22Rv1 (cell line): Measurements from ENCODE around the gene TAS2R60.

Source experiments
- ZFX ChIP-seq: fragments of 450-650 bp; IDR thresholded peaks from 2 replicates; pipeline ENCODE4 v1.6.1; 2017; ENCODE audit warnings: antibody characterized with exemption, borderline replicate concordance
- TF ChIP-seq, protein P1 (sequence below): fragments of 450-650 bp; IDR thresholded peaks from 2 replicates; pipeline ENCODE4 v1.5.1; 2017; ENCODE audit warnings: mild to moderate bottlenecking

DNA sequence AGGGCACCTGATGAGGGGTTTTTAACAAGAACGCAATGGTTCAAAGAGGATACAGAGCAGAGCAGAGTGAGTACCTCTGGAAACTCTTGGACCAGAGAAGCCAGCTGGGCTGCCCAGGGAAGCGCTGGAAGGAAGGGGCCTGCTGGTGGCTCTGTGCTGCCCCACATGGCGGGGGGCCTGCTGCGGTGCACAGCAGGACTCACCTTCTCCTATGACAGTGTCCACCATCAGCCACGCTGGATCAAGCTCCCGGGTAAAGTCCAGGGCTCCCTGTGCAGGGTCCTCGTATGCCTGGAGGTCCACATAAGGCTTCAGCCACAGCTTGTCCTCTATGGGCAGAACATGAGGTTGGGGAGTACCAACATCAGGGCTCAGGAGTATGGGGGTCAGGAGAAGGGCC lies 47.1 kb upstream of the TAS2R60 start:
- TF ChIP-seq, protein P1, sequence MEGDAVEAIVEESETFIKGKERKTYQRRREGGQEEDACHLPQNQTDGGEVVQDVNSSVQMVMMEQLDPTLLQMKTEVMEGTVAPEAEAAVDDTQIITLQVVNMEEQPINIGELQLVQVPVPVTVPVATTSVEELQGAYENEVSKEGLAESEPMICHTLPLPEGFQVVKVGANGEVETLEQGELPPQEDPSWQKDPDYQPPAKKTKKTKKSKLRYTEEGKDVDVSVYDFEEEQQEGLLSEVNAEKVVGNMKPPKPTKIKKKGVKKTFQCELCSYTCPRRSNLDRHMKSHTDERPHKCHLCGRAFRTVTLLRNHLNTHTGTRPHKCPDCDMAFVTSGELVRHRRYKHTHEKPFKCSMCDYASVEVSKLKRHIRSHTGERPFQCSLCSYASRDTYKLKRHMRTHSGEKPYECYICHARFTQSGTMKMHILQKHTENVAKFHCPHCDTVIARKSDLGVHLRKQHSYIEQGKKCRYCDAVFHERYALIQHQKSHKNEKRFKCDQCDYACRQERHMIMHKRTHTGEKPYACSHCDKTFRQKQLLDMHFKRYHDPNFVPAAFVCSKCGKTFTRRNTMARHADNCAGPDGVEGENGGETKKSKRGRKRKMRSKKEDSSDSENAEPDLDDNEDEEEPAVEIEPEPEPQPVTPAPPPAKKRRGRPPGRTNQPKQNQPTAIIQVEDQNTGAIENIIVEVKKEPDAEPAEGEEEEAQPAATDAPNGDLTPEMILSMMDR: no peak
- no peak for TF ChIP-seq ZFX
